NT2/D1 (cell line): ENCODE results near the gene ICAM4.

ENCODE experiments used
- SUZ12 ChIP-seq: IDR thresholded peaks from 2 replicates; pipeline ENCODE4 v1.6.1; 2011; ENCODE audit not compliant: insufficient read length, insufficient read depth; ENCODE audit errors: extremely low read depth
- YY1 ChIP-seq: IDR thresholded peaks from 2 replicates; pipeline ENCODE4 v1.6.1; 2011; ENCODE audit not compliant: insufficient read length, insufficient read depth
- ZNF274 ChIP-seq: IDR thresholded peaks from 2 replicates; pipeline ENCODE4 v1.6.1; 2011; ENCODE audit warnings: mild to moderate bottlenecking, low read depth, low read length

DNA sequence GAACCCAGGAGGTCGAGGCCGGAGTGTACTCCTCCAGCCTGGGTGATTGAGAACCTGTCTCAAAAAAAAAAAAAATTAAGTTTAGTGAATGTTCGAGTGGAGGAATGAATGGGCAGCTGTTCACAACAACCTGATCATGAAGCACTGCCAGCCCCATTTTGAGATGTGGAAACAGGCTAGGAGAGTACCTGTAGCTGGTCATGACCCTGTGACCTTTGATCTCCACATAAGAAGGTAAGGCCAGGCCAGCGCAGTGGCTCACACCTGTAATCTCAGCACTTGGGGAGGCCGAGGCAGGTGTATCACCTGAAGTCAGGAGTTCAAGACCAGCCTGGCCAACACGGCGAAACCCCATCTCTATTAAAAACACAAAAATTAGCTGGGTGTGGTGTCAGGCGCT is 39.0 kb downstream of the ICAM4 start:
- TF ChIP-seq ZNF274 (no peak), YY1 (no peak), SUZ12 (no peak)
